NCI-H2107 (cell line): ENCODE data around the gene ZBTB7C.
A peak's percentile ranks its signal among the peaks of the same experiment; 100 is the strongest.

ENCODE experiments used
- DNase-seq: peaks from one replicate; lab custom pipeline; 2025; lab: John Stamatoyannopoulos, UW

ZBTB7C gene

GRCh38 chr18:48254077-48254602 is 155.0 kb downstream of the ZBTB7C start:
- no peak for DNase-seq

GRCh38 chr18:48252525-48252924 is 156.7 kb downstream of the ZBTB7C start:
- DNase-seq: no peak

- DNase-seq: no peak
These were observed 158.3 kb downstream of the ZBTB7C start for GRCh38 chr18:48250918-48251317.

GRCh38 chr18:48250362-48250907 is 158.7 kb downstream of the ZBTB7C start:
- DNase-seq: no peak

GRCh38 chr18:48249854-48250253 is 159.3 kb downstream of the ZBTB7C start:
- no peak for DNase-seq

- no peak for DNase-seq
These were observed 164.7 kb downstream of the ZBTB7C start for GRCh38 chr18:48244530-48244929.

GRCh38 chr18:48238636-48239035 is 170.5 kb downstream of the ZBTB7C start:
- no peak for DNase-seq

GRCh38 chr18:48238206-48238605 is 171.0 kb downstream of the ZBTB7C start:
- DNase-seq: no peak

GRCh38 chr18:48236822-48237221 is 172.4 kb downstream of the ZBTB7C start:
- no peak for DNase-seq

GRCh38 chr18:48230467-48231113 is 178.6 kb downstream of the ZBTB7C start:
- peak; percentile 79 for DNase-seq

GRCh38 chr18:48229552-48229981 is 179.6 kb downstream of the ZBTB7C start:
- no peak for DNase-seq

- DNase-seq: no peak
These were observed 180.3 kb downstream of the ZBTB7C start for GRCh38 chr18:48228841-48229240.

- no peak for DNase-seq
These were observed 180.9 kb downstream of the ZBTB7C start for GRCh38 chr18:48228301-48228715.

GRCh38 chr18:48227206-48227605 is 182.0 kb downstream of the ZBTB7C start:
- DNase-seq: no peak

- no peak for DNase-seq
These were observed 182.8 kb downstream of the ZBTB7C start for GRCh38 chr18:48226401-48226800.

- DNase-seq: peak; percentile 98
These were observed 187.1 kb downstream of the ZBTB7C start for GRCh38 chr18:48222118-48222517.

GRCh38 chr18:48219810-48220499 is 189.2 kb downstream of the ZBTB7C start:
- no peak for DNase-seq

GRCh38 chr18:48219037-48219809 is 190.0 kb downstream of the ZBTB7C start:
- no peak for DNase-seq

GRCh38 chr18:48218285-48219022 is 190.7 kb downstream of the ZBTB7C start:
- no peak for DNase-seq

GRCh38 chr18:48217258-48218250 is 191.6 kb downstream of the ZBTB7C start:
- no peak for DNase-seq
